Calu3 (cell line): ENCODE data around the gene GPSM3. TPM values are rescaled to one million over a fixed set of nuclear protein-coding genes. Genes with fewer than 3 reads are reported as not detected.

ENCODE experiments used
- BruUV-seq: library from RNA; stranded (reverse); fragments of 400-500 nt; replicated peaks from 2 replicates; lab custom pipeline; 2021; lab: Mats Ljungman, UMichigan
- CTCF ChIA-PET: fragments of 300-600 bp; sonication (Branson Sonifier 250); formaldehyde crosslinking; loops from one replicate; lab custom pipeline; 2022; ENCODE audit warnings: antibody characterized with exemption; lab: Charles Lee
- DNase-seq: peaks from one replicate; pipeline ENCODE4 v3.0.0; 2022
- H3K27ac Mint-ChIP-seq: one replicate; pipeline ENCODE4 v1.8.0; 2022; ENCODE audit warnings: mixed read lengths; ENCODE audit not compliant: unreplicated experiment
- H3K27me3 Mint-ChIP-seq: one replicate; pipeline ENCODE4 v1.8.0; 2022; ENCODE audit warnings: mixed read lengths; ENCODE audit not compliant: unreplicated experiment
- H3K36me3 Mint-ChIP-seq: one replicate; pipeline ENCODE4 v1.8.0; 2022; ENCODE audit warnings: mild to moderate bottlenecking, moderate library complexity, mixed read lengths; ENCODE audit not compliant: insufficient read depth, unreplicated experiment
- H3K4me1 Mint-ChIP-seq: one replicate; pipeline ENCODE4 v1.8.0; 2022; ENCODE audit warnings: mild to moderate bottlenecking, low read depth, mixed read lengths; ENCODE audit not compliant: unreplicated experiment
- H3K4me3 Mint-ChIP-seq: one replicate; pipeline ENCODE4 v1.8.0; 2022; ENCODE audit warnings: mild to moderate bottlenecking, low read depth, moderate library complexity, mixed read lengths; ENCODE audit not compliant: unreplicated experiment
- H3K9me3 Mint-ChIP-seq: one replicate; pipeline ENCODE4 v1.8.0; 2022; ENCODE audit warnings: low read depth, mixed read lengths; ENCODE audit not compliant: unreplicated experiment
- intact Hi-C: fragments of 100-400 bp; cut with micrococcal nuclease; formaldehyde crosslinking; loops from one replicate; pipeline ENCODE4 v1.10.0; 2022; ENCODE audit not compliant: unreplicated experiment
- total RNA-seq: library from RNA; stranded (reverse); gene quantifications from 2 replicates; pipeline ENCODE4 v1.2.3, GENCODE V29; 2022
- TF ChIP-seq, protein P1 (sequence below): fragments of 200-600 bp; IDR thresholded peaks from one replicate; pipeline ENCODE4 v1.8.0; 2022; ENCODE audit warnings: antibody characterized with exemption; ENCODE audit not compliant: unreplicated experiment

Gene GPSM3
- total RNA-seq, 1 experiment from 2014 or later = 6.2 TPM

DNA sequence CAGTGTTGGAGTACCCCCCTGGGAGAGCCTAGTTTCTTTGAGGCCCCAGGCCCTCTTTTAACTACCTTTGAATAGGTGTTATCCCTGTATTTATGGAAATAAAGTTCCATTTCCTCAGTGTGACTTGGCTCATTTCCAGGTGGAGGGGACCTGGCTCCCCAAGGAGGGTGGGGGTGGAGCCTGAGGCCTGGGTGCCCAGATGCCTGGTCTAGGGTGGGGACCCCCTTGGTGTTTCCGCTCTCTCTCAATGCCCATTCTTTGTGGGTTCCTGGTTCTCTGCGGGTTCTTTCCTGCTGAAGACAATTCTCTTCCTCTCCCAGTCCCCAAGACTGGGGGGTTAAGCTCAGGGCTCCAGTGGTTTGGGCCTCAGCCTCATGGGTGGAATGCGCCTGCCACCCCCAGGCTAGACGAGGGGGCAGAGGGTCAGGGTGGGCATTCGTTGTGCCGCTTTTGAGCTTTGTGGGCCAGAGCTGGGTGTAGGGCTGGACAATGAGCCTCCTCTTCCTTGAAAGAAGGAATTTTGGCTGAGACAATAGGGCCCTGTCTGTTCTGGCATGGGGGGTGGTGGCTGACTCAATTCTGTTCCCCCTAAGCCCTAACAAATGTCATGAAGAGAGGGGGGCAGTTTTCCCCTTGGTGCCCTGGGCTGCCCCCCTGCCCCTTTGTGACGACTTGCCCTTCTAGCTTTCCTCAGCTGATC lies 28.7 kb downstream of the GPSM3 start:
- DNase-seq = no peak
- H3K9me3 Mint-ChIP-seq = no peaks in the 10 kb centered on the region
- intact Hi-C loops = no loop called here
- H3K36me3 Mint-ChIP-seq = peaks cover 30% of the 10 kb centered on the region
- BruUV-seq = no TSS peak
- TF ChIP-seq, protein P1, sequence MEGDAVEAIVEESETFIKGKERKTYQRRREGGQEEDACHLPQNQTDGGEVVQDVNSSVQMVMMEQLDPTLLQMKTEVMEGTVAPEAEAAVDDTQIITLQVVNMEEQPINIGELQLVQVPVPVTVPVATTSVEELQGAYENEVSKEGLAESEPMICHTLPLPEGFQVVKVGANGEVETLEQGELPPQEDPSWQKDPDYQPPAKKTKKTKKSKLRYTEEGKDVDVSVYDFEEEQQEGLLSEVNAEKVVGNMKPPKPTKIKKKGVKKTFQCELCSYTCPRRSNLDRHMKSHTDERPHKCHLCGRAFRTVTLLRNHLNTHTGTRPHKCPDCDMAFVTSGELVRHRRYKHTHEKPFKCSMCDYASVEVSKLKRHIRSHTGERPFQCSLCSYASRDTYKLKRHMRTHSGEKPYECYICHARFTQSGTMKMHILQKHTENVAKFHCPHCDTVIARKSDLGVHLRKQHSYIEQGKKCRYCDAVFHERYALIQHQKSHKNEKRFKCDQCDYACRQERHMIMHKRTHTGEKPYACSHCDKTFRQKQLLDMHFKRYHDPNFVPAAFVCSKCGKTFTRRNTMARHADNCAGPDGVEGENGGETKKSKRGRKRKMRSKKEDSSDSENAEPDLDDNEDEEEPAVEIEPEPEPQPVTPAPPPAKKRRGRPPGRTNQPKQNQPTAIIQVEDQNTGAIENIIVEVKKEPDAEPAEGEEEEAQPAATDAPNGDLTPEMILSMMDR = no peak
- H3K4me3 Mint-ChIP-seq = no peak overlapping the region
- no peaks in the 10 kb centered on the region for H3K4me1 Mint-ChIP-seq
- H3K27me3 Mint-ChIP-seq = no peaks in the 10 kb centered on the region
- no peak overlapping the region for H3K27ac Mint-ChIP-seq
- CTCF ChIA-PET = no interaction called here

DNA sequence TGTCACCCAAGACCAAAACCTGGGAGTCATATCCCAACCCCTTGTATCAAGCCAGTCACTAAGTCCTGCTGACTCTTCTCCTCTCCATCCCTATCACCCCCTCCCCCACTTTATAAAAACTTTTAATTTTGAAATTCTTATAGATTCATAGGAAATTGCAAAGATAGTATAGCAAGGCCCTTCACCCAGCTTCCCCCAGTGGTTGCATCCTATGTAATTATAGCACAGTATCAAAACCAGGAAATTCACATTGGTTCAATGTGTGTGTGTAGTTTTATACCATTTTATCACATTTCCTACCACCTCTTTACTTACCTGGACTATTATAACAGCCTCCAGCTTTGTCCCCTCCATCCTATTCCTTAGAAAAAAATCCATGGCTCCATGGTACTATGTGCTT lies 34.4 kb downstream of the GPSM3 start:
- no peaks in the 10 kb centered on the region for H3K27me3 Mint-ChIP-seq
- H3K27ac Mint-ChIP-seq = no peak overlapping the region
- peaks cover 17% of the 10 kb centered on the region for H3K4me1 Mint-ChIP-seq
- no TSS peak for BruUV-seq
- H3K9me3 Mint-ChIP-seq = no peaks in the 10 kb centered on the region
- H3K36me3 Mint-ChIP-seq = peaks cover 30% of the 10 kb centered on the region
- DNase-seq = no peak
- CTCF ChIA-PET = interaction anchor here (0.7 kb wide), 1 partner anchor 795 kb away, joined by 3 read pairs; the partner anchor contains the start of gene HLA-DMA
- intact Hi-C loops = no loop called here
- H3K4me3 Mint-ChIP-seq = no peak overlapping the region
- TF ChIP-seq, protein P1 = no peak

DNA sequence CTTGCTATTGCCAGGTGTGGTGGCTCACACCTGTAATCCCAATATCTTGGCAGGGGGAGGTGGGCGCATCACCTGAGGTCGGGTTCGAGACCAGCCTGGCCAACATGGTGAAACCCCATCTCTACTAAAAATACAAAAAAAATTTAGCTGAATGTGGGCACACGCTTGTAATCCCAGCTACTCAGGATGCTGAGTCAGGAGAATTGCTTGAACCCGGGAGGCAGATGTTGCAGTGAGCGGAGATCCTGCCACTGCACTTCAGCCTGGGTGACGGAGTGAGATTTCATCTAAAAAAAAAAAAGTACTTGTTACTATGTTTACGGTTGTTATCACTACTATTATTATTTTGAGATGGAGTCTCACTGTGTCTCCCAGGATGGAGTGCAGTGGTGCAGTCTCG lies 35.6 kb downstream of the GPSM3 start:
- no peaks in the 10 kb centered on the region for H3K9me3 Mint-ChIP-seq
- no peak overlapping the region for H3K4me3 Mint-ChIP-seq
- H3K4me1 Mint-ChIP-seq = peaks cover 22% of the 10 kb centered on the region
- intact Hi-C loops = no loop called here
- peaks cover 29% of the 10 kb centered on the region for H3K36me3 Mint-ChIP-seq
- DNase-seq = no peak
- no peak overlapping the region for H3K27ac Mint-ChIP-seq
- TF ChIP-seq, protein P1 = no peak
- BruUV-seq = no TSS peak
- H3K27me3 Mint-ChIP-seq = no peaks in the 10 kb centered on the region
- CTCF ChIA-PET = interaction anchor here (0.7 kb wide), 1 partner anchor 219 kb away, joined by 3 read pairs; no protein-coding TSS in a partner anchor

DNA sequence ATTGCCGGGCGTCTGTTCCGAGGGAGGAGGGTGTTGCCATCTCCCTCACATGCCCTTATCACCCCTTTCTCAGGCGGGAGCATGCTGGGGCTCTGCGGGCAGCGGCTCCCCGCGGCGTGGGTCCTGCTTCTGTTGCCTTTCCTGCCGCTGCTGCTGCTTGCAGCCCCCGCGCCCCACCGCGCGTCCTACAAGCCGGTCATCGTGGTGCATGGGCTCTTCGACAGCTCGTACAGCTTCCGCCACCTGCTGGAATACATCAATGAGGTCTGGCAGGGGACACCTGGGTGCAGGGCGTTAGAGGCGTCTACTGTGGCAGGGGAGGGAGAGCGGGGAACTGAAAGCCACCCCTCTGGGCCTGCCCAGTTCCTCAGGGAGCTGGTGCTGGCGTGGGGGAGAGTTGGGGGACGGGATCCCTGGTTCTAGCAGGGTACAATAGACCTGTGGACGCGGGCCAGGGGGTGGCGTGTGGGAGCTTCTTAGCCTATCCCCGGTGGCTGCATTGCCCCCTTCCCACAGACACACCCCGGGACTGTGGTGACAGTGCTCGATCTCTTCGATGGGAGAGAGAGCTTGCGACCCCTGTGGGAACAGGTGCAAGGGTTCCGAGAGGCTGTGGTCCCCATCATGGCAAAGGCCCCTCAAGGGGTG lies 37.8 kb downstream of the GPSM3 start:
- Mint-ChIP-seq H3K4me1 (peaks cover 22% of the 10 kb centered on the region), H3K27ac (peak overlapping the region; percentile 52), H3K36me3 (peaks cover 29% of the 10 kb centered on the region), H3K9me3 (no peaks in the 10 kb centered on the region), H3K4me3 (peak overlapping the region; percentile 94), H3K27me3 (no peaks in the 10 kb centered on the region)
- TF ChIP-seq, protein P1 = peak; percentile 80
- no TSS peak for BruUV-seq
- intact Hi-C loops = loop anchor here (1.0 kb wide), 1 partner anchor 35 kb away; no protein-coding TSS in a partner anchor
- CTCF ChIA-PET = interaction anchor here (0.7 to 1.3 kb wide), 8 partner anchors 25 to 67 kb away, joined by 3 to 12 read pairs (median 4); partner anchors contain the start of genes ATF6B, FKBPL and PBX2
- peak; percentile 88 for DNase-seq
